Vagina (tissue), 2 donors: ENCODE data around the gene LILRB4.
"Not testable (repeated sequence)": the region's sequence is repeated elsewhere in the genome, so short reads cannot be mapped to it uniquely, and the experiment has no call there.

ENCODE experiments used
- CTCF ChIP-seq, 3 experiments: fragments of 450-650 bp in 2 of 3; fragments of 200-600 bp in 1 of 3; sonication (generic) in 1 of 3; IDR thresholded peaks; one replicate each; pipeline ENCODE4 v1.5.1; 2017 to 2019; ENCODE audit warnings: antibody characterized with exemption in 3 of 3, mild to moderate bottlenecking in 2 of 3, moderate library complexity in 2 of 3
- POLR2AphosphoS5 ChIP-seq, 2 donors: sonication (generic); formaldehyde crosslinking; IDR thresholded peaks; one replicate each; pipeline ENCODE4 v1.9.0; 2017; ENCODE audit warnings: antibody characterized with exemption in 2 of 2, mild to moderate bottlenecking in 2 of 2, low read depth in 1 of 2; ENCODE audit not compliant: insufficient read depth in 1 of 2

GRCh38 chr19:54642953-54643352, 19.8 kb upstream of the LILRB4 start:
- not testable (repeated sequence) for TF ChIP-seq CTCF (IDR thresholded peaks at IDR 0.05); POLR2AphosphoS5 (IDR thresholded peaks at IDR 0.05; ENCODE audit: insufficient read depth in 1 of 2, low read depth in 1 of 2)
